ENCODE data around the gene TMEM167B.

DNA sequence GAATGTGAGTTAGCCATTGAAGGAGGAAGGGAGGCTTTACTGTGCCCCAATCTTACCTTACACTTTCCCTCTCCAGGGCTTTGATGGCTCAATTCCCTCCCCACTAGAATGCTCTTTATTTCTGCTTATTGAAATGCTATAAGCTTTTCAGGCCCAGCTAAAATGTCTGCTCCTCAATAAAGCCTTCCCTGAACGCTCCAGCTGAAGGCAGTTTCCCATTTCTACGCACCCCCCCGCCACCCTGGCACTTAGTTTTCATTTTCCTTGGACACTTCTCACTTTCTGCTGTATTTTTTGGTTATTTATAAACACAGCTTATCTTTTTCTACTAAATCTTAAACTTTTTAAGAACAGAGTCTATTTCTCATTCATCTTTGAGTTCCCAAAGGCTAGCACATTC lies 7.1 kb upstream of the TMEM167B start:
- TF ChIP-seq CTCF (IDR thresholded peaks at IDR 0.05): no peak
- TF ChIP-seq POLR2A (IDR thresholded peaks at IDR 0.05): no peak
